Stimulated activated CD4-positive, alpha-beta T cell treated with anti-CD3 and anti-CD28 coated beads, TNF-alpha, amount 100 ng/mL, for 4 hours (primary cell): Measurements from ENCODE around the gene KDM4B.

Experiments
- DNase-seq, 3 experiments: peaks; one replicate each; pipeline ENCODE4 v3.0.0-alpha.2; 2020; ENCODE audit warnings: low read depth in 3 of 3

KDM4B gene

DNA sequence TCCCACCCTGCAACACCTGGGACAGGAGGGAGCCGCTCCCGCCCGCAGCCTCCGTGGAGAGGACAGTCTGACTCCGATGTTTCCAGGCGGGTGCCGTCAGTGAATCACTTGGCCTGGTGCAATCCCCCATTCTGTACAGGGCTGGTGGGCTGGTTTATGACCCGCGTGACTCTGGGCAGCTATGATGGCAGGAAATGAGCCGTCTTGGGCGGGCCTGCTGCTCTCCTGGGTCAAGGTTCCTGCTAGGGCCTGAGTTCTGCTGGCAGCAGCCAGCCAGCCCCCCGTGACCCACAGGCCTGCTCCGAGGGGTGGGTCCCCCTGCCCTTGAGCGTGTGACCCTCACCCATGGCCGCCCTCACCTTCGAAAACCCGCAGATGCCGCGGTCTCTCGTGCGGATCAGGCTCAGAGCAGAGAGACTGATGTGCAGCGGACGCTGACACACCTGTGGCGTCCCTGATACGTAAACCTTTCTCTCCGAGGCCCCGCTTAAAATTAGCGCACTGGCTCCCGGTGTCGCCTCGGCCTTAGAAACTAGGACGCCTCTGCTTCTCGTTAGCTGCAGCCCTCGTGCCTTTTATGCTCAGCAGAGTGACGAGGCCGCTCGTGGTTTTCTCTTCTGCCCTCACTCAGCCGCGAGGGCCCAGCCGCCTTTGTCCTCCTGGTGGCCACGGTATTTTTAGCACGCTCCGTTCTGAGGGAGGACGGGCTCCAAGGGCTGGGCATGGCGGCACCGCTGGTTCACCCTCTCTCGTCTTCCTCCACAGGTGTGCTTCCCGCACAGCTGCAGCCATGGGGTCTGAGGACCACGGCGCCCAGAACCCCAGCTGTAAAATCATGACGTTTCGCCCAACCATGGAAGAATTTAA is 63.4 kb downstream of the KDM4B start:
- no peak for DNase-seq

GRCh38 chr19:5035105-5035761 is 66.3 kb downstream of the KDM4B start:
- no peak for DNase-seq

GRCh38 chr19:5035793-5036697 is 67.1 kb downstream of the KDM4B start:
- no peak for DNase-seq

GRCh38 chr19:5036698-5037563 is 68.0 kb downstream of the KDM4B start:
- DNase-seq = no peak

GRCh38 chr19:5037936-5038335 is 69.0 kb downstream of the KDM4B start:
- DNase-seq = no peak

GRCh38 chr19:5038631-5039271 is 69.8 kb downstream of the KDM4B start:
- no peak for DNase-seq

GRCh38 chr19:5039642-5040543 is 71.0 kb downstream of the KDM4B start:
- DNase-seq = no peak

- no peak for DNase-seq
These were observed 71.7 kb downstream of the KDM4B start for GRCh38 chr19:5040544-5041167.

- no peak for DNase-seq
These were observed 72.4 kb downstream of the KDM4B start for GRCh38 chr19:5041168-5041912.

DNA sequence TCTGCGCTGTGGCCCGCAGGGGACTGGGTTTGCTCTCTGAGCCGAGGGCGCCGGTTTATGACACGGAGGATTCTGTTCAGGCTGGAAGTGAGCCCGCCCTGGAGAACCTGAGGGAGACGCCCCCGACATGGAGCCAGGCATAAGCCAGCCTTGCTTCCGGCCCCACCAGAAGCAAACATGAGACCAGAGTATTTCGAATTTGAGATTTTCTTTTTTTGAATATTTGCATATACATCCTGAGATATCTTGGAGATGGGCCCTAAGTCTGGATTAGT is 72.9 kb downstream of the KDM4B start:
- no peak for DNase-seq

- DNase-seq = no peak
These were observed 73.6 kb downstream of the KDM4B start for GRCh38 chr19:5042556-5042955.

GRCh38 chr19:5045029-5045428 is 76.1 kb downstream of the KDM4B start:
- DNase-seq = no peak

DNA sequence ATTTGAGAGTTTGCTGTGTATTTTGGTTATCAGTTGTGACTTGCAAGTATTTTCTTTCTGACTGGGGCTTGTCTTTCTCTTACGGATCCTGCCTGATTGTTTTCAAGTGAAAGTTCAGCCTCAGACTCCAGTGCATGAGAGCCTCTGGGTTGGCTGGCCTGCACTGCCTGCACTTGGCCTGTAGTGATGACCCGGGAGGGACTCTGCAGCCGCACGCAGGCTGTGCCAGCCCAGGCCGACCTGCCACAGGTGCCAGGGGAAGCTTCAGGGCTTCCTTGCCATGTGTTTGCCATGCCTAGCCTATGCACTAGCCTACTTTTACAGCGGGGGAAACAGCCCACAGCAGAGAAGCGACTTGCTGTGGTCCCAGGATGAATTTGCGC is 77.0 kb downstream of the KDM4B start:
- no peak for DNase-seq

DNA sequence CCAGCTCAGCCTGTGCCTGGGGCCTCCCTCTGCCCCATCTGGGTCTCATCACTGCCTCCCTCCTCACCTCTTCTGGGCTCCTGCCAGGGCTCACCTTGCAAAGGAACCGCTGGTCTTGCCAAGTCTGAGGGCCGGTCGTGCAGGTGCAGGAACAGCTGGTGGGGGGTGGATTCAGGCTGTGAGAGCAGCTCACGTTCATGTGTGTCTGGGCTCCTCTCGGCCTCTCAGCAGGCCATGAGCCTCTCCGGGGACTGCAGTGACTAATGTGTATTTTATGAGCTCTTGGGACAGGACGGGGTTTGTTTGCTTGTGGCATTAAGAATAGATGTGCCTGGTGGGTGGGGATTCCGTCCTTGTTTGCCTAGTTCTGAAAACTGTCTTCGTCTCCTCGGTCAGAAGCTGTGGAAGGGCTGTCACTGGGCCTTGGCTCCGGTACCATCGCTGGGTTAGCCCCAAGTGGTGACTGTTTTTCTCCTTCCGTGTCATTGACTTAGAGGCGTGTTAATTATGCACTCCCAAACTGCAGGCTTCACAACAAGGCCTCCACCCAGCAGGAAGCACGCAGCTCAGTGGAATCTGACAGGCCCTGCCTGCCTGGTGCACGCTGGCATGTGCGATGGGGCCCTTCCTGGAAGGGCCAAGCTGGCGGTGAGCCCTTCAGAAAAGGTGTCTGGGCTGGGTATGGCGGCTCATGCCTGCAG is 77.6 kb downstream of the KDM4B start:
- DNase-seq = no peak

GRCh38 chr19:5047251-5047935 is 78.5 kb downstream of the KDM4B start:
- no peak for DNase-seq

- DNase-seq = peak in 2 of 3 experiments; percentile 9 to 35
These were observed 79.3 kb downstream of the KDM4B start for GRCh38 chr19:5048091-5048726.
